Spleen (tissue), 7 donors: ENCODE measurements around the gene NDUFAF2.

Source experiments
- POLR2A ChIP-seq, 3 donors: fragments of 450-650 bp; IDR thresholded peaks; one replicate each; pipeline ENCODE4 v1.5.1; 2017; ENCODE audit warnings: antibody characterized with exemption in 3 of 3, mild to moderate bottlenecking in 1 of 3
- POLR2AphosphoS5 ChIP-seq, 3 donors: sonication (generic); formaldehyde crosslinking; IDR thresholded peaks; one replicate each; pipeline ENCODE4 v1.5.1; 2017; ENCODE audit warnings: antibody characterized with exemption in 3 of 3
- TF ChIP-seq, protein P1 (sequence below), 11 experiments: fragments of 200-600 bp in 7 of 11; fragments of 450-650 bp in 4 of 11; sonication (generic) in 4 of 11; IDR thresholded peaks in 8 of 11; conservative IDR thresholded peaks in 3 of 11; 1 replicate in 7 of 11; 2 replicates in 4 of 11; pipeline versions ENCODE4 v1.4.0 to v1.8.0; 2016 to 2021; ENCODE audit warnings: antibody characterized with exemption in 11 of 11, inconsistent platforms in 4 of 11, mild to moderate bottlenecking in 1 of 11
- donor health status: DM: no; HTN: no; CAD: no; lungs with moderate emphysema.
- donor health status: DM: no; HTN: no; CAD: no.
- donor health status: DM: no; HTN: no; CAD: no.

DNA sequence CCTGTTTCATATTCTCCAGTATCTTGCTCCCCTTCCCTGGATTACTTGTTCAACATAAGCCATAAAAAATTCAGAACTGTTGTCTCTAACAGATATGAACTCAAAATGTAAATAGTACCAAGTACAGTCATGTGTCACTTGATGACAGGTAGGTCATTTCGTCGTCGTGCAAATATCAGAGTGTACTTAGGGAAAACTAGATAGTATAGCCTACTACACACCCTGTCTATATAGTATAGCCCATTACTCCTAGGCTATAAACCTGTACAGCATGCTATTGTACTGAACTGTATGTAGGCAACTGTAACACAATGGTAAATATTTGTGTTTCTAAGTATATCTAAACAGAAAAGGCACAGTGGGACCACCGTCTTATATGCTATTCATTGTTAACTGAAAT, 178.1 kb downstream of the NDUFAF2 start:
- TF ChIP-seq, protein P1, sequence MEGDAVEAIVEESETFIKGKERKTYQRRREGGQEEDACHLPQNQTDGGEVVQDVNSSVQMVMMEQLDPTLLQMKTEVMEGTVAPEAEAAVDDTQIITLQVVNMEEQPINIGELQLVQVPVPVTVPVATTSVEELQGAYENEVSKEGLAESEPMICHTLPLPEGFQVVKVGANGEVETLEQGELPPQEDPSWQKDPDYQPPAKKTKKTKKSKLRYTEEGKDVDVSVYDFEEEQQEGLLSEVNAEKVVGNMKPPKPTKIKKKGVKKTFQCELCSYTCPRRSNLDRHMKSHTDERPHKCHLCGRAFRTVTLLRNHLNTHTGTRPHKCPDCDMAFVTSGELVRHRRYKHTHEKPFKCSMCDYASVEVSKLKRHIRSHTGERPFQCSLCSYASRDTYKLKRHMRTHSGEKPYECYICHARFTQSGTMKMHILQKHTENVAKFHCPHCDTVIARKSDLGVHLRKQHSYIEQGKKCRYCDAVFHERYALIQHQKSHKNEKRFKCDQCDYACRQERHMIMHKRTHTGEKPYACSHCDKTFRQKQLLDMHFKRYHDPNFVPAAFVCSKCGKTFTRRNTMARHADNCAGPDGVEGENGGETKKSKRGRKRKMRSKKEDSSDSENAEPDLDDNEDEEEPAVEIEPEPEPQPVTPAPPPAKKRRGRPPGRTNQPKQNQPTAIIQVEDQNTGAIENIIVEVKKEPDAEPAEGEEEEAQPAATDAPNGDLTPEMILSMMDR (IDR thresholded peaks at IDR 0.05 in 8 of 11, conservative IDR thresholded peaks at IDR 0.05 in 3 of 11), result no peak
- TF ChIP-seq POLR2A (IDR thresholded peaks at IDR 0.05) (no peak), POLR2AphosphoS5 (IDR thresholded peaks at IDR 0.05) (no peak)
